Stimulated activated CD8-positive, alpha-beta memory T cell treated with anti-CD3 and anti-CD28 coated beads, Interleukin-7, amount 100 ng/mL, for 48 hours (primary cell): ENCODE measurements around the gene EBPL.
"Not testable (repeated sequence)": the region's sequence is repeated elsewhere in the genome, so short reads cannot be mapped to it uniquely, and the experiment has no call there.

Experiments used
- DNase-seq, 2 donors: peaks; one replicate each; pipeline ENCODE4 v3.0.0-alpha.2; 2020; ENCODE audit warnings: low read depth in 1 of 2; ENCODE audit errors: extremely low read depth in 1 of 2

The EBPL gene

DNA sequence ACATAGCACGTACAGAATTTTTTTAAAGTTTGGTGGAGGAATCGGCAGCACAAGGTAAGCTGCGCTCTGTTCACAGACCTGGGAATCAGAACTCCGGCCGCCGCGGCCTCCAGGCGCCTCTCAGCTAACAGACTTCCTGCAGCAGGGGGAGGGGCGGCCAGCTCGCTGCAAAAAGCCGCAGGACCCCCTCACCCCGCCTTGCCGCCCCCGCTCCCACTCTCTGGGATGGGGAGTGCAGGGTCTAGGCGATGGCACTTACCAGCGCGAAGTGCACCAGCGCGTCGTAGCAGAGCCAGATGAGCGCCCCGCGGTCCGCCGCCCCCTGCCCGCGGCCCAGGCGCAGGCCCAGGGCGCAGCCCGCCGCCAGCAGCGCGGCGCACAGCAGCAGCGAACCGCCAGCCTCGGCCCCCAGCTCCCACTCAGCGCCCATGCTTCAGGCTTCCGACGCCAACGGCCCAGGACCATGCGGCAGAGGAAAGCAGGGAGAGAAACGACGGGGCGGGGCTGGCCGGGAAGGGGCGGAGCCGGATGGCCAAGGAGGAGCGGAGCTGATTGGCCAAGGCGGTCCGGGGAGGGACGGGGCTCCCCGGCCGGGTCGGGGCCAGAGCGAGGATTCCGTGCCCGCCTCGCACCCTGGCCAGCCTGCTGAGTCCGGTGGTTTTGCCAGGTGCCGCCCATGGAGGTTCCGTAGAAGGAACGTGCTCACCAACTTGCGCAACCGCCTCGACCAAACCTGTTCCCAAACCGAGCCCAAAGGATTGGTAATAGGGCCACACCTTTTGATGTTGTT, at the start of gene EBPL:
TSS of gene EBPL (minus strand) at position 492 of the 790 bp plus-strand sequence. CDS start at position 430, 62 bp downstream.
- peak; percentile 80 to 90 for DNase-seq

DNA sequence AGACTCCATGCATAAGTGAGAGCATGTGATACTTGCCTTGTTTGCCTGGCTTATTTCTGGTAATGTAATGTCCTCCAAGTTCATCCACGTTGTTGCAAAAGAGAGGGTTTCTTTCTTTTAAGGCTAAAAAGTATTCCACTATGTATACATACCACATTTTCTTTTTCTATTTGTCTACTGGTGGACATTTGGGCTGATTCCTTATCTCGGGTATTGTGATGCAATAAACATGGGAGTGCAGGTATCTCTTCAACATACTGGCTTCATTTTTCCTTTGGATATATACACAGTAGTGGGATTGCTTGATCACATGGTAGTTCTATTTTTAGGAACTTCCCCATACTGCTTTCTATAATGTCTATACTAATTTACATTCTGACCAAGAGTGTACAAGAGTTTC, 49.6 kb upstream of the EBPL start:
- no peak for DNase-seq

DNA sequence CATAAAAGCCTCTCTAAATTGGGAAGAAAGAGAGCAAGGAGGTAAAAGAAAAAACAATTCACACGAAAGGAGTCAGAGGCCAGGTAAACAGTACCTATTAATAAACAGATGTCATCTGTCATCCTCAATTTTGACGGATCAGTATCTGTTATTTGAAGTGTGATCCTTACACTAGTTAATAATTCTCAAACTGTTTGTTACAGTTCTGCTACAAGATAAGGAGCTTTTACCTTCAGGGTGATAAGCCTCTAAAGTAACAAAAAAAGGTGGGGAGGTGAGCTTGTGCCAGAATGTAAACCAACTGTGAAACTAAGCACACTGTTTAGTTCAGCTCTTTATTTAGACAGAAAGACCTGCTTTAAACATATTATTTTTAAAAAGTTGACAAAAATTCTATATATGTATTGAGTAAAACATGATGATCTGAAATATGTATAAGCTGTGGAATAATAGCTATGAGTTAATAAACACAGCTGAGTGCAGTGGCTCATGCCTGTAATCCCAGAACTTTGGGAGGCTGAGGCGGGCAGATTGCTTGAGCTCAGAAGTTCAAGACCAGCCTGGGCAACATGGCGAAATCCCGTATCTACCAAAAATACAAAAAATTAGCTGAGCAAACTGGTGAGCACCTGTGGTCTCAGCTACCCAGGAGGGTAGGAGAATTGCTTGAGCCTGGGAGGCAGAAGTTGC, 48.4 kb upstream of the EBPL start:
- DNase-seq, result no peak

DNA sequence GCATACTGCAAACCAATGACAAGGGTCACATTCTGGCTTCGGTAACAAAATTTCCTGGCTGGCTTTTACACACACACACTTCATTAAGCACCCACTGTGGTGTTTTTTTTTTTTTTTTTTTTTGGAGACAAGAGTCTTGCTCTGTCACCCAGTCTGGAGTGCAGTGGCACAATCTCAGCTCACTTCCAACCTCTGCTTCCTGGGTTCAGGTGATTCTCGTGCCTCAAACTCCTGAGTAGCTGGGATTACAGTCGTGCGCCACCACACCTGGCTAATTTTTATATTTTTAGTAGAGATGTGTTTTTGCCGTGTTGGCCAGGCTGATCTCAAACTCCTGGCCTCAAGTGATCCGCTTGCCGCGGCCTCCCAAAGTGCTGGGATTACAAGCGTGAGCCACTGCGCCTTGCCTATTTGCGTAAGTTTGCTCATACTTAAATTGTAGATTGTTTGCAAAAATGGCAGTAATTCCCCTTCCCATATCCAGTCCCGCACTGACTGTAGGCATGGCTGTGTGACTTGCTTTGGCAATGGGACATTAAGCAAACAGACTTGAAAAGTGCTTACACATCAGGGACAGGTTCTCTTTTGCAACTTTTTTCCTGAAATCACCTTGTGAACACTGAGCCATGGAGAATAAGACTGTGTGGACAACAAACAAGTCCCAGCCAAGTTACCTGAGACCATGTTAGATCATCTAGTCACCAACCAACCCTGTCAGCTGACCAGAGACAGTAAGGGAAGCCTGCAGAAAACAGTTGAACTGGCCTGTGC, 42.1 kb upstream of the EBPL start:
- no peak for DNase-seq

DNA sequence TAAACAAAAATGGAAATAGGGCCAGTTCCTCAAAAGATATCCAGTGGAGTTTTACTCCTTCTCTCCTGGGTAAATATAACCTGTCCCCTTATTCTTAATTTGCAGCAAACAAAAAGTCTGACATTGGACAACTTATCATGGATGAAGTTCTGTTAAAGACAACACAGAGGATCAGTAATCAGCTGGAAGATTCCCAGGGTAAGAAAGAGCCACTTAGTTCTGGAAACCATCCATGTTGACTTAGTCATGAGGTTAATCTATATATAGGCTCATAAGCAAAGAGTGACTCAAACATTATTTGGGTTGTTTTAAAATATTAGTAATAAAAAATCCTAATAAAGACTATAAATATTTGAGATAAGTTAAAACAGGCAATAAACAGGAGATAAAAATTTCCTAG, 40.5 kb upstream of the EBPL start:
- no peak for DNase-seq

DNA sequence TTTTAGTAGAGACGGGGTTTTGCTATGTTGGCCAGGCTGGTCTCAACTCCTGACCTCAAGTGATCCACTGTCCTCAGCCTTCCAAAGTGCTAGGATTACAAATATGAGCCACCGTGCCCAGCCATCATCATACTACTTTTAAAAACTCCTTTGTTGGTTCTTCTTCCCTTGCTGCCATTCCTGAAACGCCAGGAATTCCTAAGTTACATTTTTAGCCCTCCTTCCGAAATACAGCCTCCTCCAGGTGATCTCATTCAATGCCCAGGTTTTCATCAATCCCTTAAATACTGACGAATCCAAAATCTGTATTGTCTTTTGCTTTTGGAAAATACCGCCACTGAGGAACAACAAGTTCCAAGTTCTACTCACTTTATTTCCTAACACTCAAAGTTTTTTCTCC, 25.3 kb upstream of the EBPL start:
- no peak for DNase-seq

DNA sequence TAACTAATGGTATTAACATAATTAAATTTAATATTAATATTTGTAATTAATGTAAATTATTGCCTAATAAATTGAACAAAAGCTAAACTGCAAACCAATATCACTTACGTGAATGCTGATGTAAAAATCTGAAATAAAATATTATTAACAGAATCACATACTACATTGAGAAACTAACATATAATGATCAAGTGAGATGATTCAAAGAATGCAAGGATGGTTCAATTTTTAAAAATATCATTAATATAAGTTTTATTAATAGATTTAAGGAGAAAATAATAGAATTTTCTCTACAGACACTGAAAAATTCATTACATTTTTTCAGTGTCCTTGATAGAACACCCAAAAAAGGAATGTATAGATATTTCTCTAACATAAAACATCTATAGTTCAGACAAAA, 23.5 kb upstream of the EBPL start:
- no peak for DNase-seq

DNA sequence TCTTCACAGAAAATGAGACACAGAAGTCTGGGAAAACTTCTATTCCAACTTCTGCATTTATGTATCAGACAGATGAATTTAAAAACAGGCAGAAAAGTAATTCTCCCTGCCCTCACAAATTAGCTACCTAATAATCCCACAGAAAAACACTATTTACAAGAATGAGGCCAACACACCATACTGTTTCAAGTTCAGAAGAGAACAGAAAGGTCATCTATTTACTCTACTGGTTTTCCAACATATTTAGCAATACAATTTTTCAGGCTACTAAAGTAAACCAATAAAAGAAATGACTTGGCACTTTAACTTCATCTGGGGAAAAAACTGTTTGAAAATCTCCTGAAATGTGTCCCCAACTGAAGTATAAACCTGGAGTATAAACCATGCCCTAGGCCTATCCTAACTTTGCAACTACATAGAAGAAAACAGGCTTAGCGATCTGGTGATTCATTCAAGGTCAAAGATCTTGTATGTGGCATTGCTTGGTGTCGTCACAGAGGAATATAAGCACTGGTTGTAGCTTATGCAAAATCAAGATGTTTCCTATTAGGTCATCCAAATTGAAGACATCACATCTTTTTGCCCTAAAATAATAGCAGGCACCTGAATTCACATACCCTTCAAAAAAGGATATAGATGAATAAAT, 20.1 kb upstream of the EBPL start:
- DNase-seq, result no peak

DNA sequence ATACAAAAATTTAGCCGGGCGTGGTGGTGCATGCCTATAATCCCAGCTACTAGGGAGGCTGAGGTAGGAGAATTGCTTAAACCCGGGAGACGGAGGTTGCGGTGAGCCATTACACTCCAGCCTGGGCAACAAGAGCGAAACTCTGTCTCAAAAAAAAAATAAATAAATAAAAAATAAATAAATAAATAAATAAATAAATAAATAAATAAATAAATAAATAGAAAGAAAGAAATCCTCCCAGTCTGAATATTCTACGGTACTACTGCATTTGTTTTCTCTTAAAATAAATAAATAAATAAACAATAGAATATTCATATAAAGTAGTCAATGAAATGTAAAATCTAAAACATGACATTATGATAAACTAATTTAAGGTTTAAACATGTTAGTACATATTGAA, 13.0 kb upstream of the EBPL start:
- DNase-seq, result not testable (repeated sequence)

DNA sequence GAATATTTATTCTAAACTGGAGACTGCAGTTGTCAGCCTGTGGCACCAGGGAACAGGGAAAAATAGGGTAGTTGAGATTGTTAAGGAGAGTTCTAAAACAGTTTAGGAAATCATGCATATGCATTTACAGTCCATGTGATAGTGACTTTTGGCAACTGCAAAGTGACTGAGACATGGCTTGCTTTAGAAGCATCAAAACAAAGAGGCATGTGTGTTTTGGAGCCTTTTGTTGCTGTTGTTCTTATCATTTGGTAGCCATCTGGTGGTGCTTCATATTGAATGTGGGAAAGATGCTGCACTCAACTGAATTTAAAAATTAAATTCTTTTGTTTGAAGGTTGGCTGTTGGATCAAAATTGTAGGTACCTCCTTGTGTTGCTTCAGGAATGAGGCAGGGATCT, 10.2 kb upstream of the EBPL start:
- no peak for DNase-seq

DNA sequence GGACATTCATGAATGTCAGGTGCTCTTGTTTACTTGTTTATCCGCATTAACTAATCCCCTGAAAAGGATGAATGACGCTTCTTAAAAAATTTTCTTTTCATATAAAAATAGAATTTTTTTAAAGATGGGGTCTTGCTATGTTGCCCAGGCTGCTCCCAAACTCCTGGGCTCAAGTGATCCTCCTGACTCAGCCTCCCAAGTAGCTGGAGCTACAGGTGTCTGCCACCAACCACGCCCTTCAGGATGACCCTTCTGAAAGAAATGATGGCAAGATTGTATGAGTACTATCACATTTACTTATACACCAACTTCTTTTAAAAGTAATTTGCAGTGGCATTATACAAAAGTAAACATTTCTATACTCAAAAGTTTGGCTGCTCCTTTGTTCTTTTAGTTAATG, 6.2 kb upstream of the EBPL start:
- no peak for DNase-seq

DNA sequence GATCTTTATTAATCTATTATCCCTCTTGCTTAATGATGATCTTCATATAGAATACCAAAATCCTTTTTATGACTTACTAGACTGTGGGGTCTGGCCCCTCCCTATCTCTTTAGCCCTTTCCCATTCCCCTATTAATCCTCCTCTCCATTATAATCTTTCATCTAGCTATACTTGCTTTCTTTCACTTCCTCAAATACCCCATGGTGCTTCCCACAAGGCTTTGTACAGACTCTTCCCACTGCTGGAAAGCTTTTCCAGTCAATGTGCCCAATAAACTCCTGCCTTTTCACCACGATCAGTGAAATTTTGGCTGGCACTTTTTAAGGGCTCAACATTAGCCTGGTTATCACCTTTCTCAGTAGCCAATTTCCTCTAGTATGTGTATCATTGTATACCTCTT, 3.2 kb upstream of the EBPL start:
- DNase-seq, result no peak

DNA sequence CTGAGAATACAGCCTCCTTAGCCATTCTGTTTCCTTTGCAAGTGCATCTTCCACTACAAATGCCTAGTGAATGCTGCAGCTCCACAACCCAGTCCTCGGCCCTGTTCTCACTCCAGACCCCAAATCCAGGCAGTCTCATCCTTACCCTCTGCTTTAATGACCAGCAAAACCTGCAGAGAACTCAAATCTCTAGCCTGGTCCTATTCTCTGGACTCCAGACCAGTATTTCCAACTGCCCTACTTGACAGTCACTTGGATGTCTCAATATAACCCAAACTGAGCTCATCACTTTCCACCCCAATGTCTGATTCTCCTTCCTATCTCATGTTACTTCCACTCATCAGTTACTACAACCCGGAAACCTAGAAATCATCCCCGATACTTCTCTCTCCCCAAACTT, 2.6 kb upstream of the EBPL start:
- DNase-seq, result no peak

DNA sequence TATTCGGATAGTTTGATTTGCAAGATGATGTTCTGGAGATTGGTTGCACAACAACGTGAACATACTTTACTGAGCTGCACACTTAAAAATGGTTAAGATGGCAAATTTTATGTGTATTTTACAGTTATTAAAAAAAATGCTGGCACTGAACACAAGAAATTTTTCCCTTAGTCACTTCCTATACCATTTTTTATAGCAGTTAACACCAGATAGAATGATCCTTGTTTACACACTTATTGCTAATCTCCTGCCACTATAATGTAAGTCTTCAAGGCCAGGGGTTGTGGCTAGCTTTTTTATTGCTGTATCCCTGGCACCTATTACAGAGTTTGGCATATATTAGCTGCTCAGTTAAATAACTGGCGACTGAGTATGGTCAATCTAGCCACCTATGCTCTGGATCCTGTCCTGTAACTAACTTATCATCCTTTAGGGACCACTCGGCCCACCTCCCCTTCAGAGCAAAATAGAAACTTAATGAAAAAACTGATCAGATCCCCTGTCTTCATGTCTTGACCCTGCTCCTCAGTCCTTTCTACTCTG, 2.0 kb upstream of the EBPL start:
- no peak for DNase-seq

DNA sequence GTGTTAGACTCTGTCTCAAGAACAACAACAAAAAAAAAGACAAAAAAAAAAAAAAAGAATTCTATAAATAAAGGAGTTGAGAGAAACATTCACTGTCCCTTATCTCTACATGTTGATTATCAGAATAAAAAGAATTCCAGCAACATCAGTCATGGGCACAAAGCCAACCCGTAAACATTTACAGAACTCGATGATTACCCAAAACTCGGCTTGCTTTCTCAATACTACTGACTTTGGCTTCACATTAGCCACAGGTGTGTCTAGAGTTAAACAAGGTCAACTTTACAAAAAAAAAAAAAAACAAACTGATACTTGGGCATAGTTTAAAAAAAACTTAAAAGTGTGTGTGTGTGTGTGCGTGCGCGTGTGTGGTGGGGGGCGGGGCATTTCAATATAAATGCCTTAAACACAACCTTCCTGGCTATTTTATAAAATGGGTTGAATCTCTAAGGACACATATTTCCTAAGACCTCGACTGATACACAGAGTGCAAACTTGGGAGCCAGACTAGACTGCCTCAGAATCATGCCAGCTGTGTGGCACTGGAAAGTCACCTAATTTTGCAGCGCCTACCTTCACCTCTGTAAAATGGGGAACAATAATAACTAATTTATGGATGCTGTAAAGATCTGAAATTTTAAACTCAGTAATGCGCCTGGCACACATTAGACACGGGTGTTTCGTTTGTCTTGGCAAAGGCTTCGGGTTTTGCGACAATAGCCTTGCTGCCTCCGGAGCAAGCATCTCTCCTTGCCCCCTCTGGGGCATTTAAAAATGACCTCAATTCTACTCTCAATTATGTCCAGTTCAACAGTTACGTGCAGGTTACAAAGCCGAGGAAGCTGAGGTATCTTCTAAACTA, 922 bp downstream of the EBPL start:
- DNase-seq, result no peak

DNA sequence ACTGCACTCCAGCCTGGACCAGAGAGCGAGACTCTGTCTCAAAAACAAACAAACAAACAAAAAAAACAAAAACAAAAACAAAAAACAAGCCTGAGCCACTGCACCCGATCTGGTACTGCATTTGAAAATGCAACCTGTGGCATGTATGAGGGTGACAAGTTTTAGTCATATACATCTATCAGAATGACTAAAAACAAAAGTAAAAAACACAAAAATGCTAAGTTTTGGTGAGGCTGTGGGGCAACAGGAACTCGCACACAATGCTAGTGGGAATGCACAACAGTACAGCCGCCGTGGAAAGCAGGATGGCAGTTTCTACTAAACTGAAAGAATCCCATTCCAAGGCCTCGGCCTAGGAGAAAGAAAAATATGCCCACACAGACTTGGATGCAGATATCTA, 7.8 kb downstream of the EBPL start:
- DNase-seq, result no peak

DNA sequence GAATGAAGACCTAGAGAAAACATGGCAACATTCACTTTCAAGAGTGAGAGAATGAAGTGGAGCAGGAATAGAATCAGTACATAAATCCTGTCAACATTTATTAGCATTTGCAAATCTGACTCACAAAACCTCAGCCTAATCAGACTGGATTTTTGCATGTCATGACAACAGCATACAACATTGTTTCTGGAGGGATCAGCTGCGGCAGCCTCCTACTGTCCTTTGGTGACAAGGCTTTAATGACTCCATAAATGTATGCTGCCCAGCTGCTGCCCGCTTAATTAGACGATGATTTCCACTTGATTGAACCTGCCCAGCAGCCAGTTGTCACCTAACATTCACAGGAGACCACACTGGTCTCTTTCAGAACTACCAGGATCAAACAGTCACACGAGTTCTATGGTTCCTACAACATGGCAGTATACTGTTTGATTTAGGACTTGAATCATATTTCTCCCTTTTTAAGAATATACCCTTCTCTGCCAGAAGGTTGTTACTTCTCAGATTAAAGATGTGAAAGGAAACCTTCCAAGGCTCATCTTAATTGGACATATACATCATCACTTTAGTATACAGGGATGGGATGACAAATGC, 9.3 kb downstream of the EBPL start:
- DNase-seq, result no peak

DNA sequence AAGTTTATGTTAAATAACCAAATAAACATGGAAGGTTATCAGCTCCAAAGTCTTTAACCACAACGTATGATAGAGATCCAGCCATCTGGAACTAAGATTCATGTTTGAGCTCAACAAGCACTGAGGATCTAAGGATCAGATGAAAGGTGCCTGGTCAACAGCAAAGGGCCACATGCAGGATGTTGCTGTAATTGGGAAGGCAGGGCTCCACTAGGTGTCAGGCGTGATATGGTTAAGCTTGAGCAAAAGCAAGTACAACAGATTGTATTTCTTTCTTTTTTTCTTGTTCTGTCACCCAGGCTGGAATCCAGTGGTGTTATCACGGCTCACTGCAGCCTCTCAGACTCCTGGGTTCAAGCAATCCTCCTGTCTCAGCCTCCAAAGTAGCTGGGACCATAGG, 12.0 kb downstream of the EBPL start:
- DNase-seq, result no peak

DNA sequence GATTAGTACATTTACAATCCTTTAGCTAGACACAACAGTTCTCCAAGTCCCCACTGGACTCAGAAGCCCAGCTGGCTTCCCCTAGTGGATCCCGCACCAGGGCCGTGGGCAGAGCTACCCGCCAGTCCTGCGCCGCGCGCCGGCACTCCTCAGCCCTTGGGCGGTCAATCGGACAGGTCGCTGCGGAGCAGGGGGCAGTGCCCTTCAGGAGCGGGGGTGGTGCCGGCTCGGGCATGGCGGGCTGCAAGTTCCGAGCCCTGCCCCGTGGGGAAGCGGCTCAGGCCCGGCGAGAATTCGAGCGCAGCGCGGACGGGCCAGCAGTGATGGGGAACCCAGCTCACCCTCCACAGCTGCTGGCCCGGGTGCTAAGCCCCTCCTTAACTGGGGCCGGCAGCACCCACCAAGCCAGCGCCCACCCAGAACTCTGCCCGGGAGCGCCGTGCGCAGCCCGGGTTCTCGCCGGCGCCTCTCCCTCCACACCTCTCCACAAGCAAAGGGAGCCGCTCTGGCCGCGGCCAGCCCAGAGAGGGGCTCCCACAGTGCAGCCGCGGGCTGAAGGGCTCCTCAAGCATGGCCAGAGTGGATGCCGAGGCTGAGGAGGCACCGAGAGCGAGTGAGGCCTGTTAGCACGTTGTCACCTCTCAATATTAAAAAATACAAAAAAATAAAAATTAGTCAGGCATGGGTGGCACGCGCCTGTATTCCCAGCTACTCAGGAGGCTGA, 12.9 kb downstream of the EBPL start:
- DNase-seq, result no peak
